Stimulated activated CD4-positive, alpha-beta T cell treated with anti-CD3 and anti-CD28 coated beads, Interleukin-4, amount 100 ng/mL, for 4 hours (primary cell): Measurements from ENCODE around the gene CACNG3.
"Not testable (repeated sequence)": the region's sequence is repeated elsewhere in the genome, so short reads cannot be mapped to it uniquely, and the experiment has no call there.

Experiments
- DNase-seq, 2 experiments: peaks; one replicate each; pipeline ENCODE4 v3.0.0-alpha.2; 2020

The CACNG3 gene

DNA sequence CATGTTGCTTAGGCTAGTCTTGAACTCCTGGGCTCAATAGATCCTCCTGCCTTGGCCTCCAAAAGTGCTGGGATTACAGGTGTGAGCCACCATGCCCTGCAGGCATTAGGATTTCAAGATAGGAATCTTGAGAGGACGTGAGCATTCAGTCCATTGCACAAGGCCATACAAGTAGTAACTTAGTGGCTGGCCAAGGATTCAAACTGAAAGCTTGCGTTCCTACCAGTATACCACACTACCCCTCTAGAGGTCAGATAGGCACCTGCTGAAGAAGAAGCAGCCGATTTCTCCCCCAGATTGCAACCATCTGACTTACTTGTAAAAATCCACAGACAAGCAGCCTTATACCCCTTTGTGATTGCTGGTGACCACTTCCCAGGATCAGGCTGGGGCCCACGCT is 80.9 kb downstream of the CACNG3 start:
- DNase-seq: no peak

DNA sequence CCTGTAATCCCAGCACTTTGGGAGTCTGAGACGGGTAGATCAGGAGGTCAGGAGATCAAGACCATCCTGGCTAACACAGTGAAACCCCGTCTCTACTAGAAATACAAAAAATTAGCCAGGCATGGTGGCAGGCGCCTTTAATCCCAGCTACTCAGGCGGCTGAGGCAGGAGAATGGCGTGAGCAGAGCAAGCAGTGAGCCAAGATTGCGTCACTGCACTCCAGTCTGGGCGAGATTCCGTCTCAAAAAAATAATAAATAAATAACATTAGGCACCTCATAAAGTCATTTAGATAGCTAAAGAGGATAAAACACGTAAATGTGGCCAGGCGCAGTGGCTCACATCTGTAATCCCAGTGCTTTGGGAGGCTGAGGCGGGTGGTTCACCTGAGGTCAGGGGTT is 87.7 kb downstream of the CACNG3 start:
- DNase-seq: not testable (repeated sequence)

DNA sequence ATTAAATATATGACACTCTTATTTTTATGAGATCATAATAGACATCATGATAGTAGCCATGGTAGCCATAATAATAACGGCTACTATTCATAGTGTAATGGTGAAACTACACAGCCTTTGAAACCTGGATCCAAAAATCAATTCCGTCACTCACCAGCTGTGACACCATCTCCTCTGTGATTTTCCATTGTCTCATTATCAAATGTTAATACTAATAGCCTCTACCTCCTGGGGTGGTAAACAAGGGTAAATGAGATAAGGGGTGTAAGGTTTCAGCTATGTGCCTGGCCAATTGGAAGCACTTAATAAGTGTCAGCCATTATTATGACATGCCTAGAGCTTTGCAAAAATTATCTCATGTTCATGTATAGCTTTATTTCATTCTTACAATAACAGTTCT is 88.6 kb downstream of the CACNG3 start:
- DNase-seq: no peak

DNA sequence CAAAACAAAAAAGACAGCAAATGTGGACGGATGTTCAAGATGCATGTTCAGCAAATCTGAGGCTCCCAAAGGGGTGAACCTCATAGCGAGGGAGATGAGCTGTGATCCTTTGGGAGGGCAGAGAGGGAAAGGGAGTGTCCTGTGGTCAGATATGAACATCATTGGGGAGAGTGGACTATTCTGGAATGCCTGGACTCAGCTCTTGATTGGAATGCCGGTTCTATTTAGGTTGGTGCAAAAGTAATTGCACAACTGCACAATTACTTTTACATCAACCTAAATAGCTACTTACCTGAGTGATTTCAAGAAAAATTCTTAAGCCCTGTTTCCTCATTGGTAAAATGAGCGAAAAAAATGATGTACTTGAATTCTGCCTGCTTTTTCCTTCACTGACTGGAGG is 89.6 kb downstream of the CACNG3 start:
- DNase-seq: no peak

DNA sequence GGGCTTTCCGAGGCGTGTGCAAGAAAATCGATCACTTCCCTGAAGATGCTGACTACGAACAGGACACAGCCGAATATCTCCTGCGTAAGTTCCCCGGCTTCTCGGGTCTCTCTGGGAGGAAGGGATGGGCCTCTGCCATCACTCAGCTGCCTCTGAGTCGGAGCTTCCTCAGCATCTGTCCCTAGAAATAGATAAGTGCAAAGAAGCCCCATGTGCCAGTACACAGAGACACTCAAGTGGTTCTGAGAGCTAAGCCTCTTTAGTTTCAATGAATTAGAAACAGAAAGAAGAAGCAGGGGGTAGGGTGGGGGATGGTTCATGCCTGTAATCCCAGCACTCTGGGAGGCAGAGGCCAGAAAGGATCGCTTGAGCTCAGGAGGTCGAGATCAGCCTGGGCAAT is 90.6 kb downstream of the CACNG3 start:
- no peak for DNase-seq

DNA sequence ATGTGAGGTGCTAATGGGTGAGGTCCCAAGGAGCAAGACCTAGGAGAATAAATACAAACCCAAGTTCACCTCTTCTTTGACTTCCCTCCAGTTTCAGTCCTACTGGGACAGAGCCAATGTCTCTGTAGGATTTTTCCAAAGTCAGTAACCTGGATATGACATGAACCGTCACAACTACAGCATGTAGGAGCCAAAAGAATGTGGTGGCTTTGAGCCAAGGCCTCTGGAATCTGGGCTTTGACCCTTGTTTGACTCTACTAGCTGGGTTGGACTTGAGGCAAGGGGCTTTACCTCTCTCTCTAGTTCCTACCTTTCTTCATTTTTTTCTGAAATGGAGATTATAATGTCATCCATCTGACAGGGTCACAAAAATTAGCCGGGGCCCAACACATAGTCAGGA is 91.4 kb downstream of the CACNG3 start:
- no peak for DNase-seq

DNA sequence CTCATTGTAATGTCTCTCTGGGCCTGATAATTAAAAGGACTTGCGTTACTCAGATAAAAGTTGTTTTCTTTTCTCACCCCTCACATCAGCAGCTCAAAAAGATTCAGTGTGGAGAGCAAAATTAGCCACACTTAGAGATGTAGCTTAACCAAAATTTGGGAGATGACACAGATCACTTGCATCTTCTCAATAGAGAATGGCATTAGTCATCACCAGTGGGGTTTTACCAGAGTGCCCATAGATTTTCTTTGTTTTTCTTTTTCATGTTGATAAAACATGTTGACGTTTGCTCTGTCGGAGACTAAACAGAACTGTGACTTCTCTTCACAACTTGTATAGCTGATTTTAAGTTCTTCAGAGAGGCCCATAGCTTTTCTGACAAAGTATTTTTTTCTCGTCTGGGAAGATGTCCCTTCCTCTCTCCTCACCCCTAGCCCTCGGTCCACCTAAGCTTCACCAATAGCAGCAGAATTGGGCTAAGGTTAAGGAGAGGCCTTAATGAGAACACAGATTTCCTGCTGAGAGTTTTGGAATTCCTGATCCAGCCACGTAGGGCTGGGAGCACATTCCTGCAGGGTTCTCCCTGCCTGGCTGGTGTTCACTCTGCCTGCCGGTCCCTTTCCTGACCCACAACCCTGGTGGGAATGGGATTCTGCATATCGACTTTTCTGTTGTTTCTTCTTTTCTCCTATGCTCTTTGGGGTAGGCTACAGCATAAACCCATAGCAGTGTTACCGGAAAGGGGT is 92.6 kb downstream of the CACNG3 start:
- no peak for DNase-seq

DNA sequence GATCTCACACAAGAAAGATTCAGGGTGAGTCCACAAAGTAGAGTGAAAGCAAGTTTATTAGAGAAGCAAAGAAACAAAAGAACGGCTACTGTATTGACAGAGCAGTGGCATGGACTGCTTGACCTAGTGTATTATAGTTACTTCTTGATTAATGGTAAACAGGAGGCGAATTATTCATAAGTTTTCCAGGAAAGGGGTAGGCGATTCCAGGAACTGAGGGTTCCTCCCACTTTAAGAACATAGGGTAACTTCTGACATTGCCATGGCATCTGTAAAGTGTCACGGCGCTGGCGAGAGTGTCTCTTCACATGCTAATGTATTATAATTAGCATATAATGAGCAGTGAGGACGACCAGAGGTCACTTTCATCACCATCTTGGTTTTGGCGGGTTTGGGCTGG is 93.2 kb downstream of the CACNG3 start:
- no peak for DNase-seq

DNA sequence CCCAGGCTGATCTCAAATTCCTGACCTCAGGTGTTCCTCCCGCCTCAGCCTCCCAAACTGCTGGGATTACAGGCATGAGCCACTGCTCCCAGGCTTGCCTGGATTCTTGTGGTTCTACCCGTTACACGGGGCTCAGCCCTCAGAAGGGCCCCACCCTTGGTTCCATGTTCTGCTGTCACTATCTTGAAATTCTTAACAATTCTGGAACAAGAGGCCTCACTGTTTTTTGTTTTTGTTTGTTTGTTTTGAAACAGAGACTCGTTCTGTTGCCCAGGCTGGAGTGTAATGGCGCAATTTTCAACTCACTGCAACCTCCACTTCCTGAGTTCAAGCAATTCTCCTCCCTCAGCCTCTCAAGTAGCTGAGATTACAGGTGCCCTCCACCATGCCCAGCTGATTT is 96.6 kb downstream of the CACNG3 start:
- DNase-seq: no peak

DNA sequence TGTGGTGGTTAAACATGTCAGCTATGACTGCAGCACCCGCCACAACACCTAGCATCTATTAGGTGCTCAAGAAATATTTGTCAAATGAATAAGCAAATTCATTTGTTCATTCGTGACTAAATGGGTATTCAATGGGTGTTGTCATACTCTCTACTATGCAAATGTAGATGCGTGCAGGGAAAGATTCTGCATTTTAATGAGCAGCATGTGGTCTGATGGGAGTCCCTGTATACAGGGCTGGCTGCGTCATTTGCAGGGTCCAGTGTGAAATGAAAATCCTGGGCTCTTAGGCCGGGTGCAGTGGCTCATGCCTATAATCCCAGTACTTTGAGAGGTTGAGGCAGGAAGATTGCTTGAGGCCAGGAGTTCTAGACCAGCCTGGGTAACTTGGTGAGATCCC is 97.5 kb downstream of the CACNG3 start:
- DNase-seq: no peak

DNA sequence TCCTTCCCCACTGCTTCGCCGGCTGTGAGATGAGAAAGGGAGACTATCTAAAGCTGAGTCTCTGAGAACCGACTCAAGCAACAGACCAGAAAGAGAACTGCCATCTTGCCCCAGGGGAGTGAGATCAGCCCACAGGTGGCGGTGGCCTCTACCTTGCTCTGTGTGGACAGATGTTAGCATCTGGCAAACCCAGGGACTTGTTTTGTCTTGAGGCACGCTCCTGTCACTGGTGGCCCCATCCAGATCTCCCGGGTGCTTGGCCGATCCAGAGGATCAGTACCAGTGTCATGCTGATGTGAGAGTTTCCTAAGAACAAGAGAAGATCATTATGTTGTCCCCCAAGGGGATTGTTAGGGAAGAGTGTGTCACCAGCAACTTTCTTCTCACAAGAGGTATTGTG is 101.4 kb downstream of the CACNG3 start:
- no peak for DNase-seq

DNA sequence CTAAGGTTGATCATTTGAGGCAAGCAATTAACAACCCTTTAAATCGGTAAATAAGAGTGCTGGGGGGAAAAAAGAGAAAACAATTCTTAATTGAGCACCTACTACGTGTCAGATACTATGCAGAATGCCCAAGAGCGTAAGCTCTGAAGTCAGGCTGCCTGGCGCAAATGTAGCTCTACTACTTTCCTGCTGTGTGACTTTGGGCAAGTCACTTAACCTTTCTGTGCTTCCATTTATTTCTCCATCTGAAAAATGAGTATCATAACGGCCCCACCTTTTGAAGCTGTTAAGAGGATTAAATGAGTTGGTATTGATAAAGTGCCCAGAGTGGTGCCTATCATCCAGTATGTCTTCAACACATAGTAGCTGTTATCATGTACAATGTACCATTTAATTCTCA is 102.0 kb downstream of the CACNG3 start:
- DNase-seq: no peak

DNA sequence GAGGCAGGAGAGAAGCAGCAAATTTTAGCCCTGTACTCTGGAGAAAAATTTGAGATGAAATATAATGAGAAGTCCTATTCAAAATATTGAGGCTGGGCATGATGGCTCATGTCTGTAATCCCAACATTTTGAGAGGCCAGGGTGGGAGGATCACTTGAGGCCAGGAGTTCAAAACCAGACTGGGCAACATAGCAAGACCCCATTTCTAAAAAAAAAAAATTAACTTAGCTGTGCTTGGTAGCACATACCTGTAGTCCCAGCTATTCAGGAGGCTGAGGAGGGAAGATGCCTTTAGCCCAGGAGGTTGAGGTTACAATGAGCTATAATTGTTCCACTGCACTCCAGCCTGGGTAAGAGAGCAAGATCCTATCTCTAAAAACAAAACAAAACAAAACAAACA is 103.4 kb downstream of the CACNG3 start:
- DNase-seq: no peak

DNA sequence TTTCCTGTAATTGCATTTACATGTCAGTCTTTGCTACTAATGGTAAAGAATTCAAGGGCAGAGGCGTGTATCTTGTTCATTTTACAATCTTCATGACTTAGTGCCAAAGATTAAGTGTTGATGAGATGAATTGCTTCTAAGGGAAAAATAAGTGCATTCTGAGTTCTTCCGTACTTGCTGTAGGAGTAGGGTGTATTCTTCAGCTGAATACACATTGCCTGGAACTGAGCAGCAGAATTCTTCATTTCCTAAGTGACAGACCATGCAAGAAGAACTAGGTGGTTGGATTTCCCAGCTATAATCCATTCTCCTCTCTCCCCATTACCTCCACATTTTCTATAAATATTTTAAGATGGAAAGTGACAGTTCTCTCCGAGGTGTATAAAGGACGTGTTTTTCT is 104.8 kb downstream of the CACNG3 start:
- DNase-seq: no peak

DNA sequence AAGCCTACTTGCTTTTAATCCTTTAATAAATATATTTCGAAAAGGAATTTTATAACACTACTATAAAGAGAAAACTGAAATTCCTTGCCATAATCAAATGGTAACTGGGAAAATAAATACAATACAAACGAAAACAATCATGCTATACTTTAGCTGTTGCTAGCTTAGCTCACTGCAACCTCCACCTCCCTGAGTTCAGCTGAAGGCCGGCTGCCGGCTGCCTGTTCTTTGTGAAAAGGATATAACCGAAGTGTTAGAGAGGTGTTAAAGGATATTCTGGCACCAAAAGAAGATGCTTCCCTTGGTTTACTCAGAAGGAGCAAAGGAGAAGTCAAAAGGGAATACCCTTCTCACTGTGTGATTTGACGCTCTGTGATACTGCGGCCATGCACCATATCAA is 108.5 kb downstream of the CACNG3 start:
- no peak for DNase-seq

DNA sequence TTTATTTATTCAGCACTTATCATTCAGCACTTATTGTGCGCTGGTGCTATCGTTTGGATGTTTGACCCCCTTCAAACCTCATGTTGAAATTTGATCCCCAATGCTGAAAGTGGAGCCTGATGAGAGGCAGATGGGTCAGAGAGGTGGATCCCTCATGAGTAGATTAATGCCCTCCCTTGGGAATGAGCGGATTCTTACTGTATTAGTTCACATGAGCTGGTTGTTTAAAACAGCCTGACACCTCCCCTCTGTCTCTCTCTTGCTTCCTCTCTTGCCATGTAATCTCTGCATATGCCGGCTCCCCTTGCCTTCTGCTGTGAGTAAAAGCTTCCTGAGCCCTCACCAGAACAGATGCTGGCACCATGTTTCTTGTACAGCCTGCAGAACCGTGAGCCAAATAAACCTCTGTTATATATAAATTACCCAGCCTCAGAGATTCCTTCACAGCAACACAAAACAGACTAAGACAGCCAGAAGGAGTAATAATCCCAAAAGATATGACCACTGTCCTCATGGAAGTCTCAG is 111.1 kb downstream of the CACNG3 start:
- no peak for DNase-seq

DNA sequence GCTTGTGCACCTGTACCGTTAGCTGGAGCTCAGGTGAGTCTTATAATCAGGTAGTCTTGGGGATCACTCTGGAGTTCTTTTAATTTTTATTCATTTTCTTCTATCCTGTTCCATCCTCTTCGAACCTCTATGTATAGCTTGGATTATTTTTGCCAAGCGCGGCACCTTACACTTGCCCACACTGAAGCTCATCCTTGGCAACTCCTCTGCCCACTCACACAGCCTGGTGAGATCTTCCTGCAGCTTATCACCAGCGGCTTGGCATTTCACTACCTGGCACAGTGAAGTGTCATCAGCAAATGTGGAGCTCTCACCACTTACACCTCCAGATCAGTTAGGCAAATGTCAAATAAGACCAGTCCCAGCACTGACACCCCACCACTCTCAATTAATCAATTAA is 116.7 kb downstream of the CACNG3 start:
- no peak for DNase-seq

DNA sequence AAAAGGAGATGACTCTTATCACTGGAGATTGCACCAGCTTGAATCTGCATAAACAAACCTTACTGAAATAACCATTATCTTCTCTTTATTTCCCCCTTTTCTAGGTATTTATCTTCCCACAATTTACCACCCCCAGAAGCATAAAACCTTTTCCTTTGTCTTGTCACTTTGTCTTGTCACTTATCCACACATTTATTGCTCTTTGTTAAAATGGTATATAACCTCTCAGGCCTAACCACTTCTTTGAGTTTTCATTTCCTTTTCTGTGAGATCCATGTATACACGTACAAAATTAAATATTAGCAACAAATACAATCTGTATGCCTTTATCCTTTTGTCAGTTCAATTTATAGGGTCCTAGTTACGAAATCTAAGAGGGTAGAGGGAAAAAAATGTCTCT is 122.9 kb downstream of the CACNG3 start:
- no peak for DNase-seq

DNA sequence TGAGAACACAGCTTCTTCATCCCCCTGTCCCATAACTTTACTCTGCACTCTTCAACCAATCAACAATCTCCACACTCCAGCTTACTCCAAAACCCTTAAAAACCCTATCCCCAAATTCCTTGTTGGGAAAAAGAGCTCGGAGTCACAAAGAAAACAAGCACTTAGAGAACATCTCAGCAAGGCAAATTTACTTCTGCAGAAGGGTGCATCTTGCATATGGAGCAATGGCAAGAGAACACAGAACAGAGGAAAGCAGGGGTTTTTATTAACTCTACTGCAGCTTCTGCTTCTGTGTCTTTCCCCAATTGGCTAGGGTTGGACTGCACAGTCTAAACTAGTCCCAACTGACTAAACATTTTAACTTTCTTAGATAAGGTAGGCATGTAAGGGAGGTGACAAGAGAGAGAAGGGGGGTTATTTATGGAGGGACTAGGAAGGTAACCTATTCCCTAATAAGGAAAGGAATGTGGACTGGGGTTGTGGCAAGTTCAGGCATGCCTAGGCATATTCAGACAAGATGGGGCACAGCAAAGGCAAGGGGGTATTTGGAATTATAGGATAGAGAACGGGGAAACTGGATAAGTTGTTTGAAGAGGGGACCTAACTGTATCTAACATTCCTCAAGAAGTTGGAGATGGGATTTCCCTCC is 125.5 kb downstream of the CACNG3 start:
- no peak for DNase-seq

DNA sequence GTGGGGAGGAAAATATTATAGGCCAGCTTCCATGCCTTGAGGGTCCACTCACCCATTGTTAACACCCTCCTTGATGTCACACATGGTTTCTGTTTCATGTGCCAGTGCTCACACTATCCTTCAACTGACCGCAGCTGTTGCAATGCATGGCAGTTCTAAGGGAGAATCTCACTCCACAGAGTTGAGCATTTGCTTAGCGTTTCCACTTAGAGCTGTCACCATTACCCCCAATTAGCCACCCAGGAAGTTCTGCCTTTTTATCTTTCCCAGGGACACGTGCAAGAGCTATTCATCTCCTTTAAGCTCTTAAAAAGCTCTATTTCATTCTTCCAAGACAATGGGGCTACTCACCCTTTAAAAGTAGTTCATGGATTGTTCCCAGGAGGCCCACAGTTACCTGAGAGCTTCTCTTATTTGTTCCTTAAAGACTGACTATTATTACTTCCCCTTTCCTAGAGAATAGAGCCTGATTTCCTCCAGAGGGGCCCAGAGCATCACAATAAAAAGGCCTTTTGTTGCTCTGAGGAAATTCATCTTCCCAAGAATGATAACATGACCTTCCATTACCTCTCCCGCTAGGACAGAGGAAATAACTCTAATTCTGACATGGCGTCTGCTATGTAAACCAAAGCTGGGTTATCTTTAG is 126.8 kb downstream of the CACNG3 start:
- DNase-seq: no peak

DNA sequence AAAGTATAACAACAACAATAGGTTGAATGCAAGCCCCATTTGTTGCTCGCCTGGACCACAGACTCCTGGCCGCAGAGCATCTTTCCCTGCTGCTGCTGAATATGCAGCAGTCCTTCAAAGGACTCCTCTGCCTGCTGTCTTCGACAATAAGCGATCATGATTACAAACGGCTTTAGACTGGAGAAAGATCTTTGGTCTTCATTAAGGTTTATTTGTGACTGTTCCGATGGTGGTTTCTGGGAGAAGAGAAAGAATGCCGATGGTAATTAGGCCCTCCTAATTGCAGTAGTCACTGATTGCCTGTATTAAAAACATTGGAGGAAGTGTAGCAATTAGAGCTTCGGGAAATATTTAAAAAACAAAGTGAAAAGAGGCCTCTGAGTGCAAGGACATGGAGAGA is 138.2 kb downstream of the CACNG3 start:
- no peak for DNase-seq

DNA sequence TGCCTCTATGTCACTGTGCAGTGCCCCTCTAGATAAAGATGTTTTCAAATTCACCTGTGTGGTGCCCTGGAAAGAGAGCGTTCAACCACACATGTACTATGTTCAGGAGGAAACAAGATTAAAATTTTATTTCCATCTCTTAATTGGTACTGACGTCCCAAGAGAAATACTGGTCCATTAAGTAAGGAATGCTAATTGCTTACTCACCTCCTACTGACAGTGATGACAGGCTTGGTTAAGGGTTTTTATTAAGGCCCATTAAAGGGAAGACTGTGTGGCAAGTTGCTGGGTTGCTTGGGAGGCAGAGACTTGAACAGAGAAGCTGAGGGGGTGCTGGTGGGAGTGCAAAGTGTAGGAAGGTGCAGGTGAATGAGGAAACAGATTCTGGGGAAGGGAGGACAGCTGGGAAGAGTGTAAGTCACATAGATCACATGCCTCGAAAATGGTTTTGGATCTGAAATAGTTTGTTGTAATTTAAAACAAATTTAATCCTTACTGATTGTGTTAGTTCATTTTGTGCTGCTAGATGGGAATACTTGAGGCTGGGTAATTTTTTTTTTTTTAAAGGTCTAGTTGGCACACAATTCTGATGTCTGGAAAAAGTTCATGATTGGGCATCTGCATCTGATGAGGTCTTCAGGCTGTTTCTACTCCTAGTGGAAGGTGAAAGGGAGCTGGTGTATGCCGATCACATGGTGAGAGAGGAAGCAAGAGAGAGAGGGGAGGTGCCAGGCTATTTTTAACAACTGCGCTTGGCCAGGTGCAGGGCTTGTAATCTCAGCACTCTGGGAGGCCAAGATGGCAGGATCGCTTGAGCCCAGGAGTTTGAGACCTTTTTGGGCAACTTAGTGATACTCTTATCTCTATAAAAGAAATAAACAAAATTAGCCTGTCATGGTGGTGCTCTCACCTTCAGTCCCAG is 140.5 kb downstream of the CACNG3 start:
- DNase-seq: no peak

DNA sequence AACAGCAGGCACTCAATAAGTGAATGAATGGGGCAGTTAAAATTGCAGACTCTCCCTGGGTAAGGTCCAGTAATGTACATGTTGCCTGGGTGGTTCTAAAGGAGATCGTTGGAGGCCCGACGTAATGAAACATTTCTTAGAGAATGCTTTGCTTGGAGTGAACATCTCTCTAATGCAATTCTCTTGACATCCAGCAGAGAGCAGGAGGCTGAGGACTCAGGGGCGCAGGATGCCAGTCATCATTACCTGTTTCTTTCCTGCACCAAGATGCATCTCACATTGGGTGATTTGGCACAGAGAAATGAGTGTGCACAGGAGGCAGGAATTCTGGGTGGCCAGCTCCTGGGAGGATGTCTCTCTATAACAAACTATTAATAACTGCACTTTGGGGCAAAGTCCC is 152.9 kb downstream of the CACNG3 start:
- no peak for DNase-seq
